ENCODE results near the gene THSD4.

THSD4 gene

GRCh38 chr15:71746719-71747118, 631.4 kb downstream of the THSD4 start:
- peaks cover 34% of the 10 kb centered on the region for H3K4me1 ChIP-seq (ENCODE audit: control insufficient read depth, insufficient read depth, low read length)
- H3K4me2 ChIP-seq (ENCODE audit: low read length) = peak overlapping the region; percentile 50
- no peak overlapping the region for H3K9ac ChIP-seq (ENCODE audit: low read depth, low read length)
- H3K36me3 ChIP-seq (ENCODE audit: insufficient read depth, low read length) = no peaks in the 10 kb centered on the region
- no peaks in the 10 kb centered on the region for H3K27me3 ChIP-seq (ENCODE audit: control insufficient read depth, insufficient read depth, low read length)
- no peaks in the 10 kb centered on the region for H3K9me3 ChIP-seq (replicated peaks; ENCODE audit: low read length)
- H3K4me3 ChIP-seq (ENCODE audit: low read length) = no peak overlapping the region

GRCh38 chr15:71747128-71748083, 632.1 kb downstream of the THSD4 start:
- H3K4me2 ChIP-seq (ENCODE audit: low read length) = peak overlapping the region; percentile 62
- peaks cover 41% of the 10 kb centered on the region for H3K4me1 ChIP-seq (ENCODE audit: control insufficient read depth, insufficient read depth, low read length)
- H3K36me3 ChIP-seq (ENCODE audit: insufficient read depth, low read length) = no peaks in the 10 kb centered on the region
- H3K9ac ChIP-seq (ENCODE audit: low read depth, low read length) = peak overlapping the region; percentile 57
- no peaks in the 10 kb centered on the region for H3K27me3 ChIP-seq (ENCODE audit: control insufficient read depth, insufficient read depth, low read length)
- H3K4me3 ChIP-seq (ENCODE audit: low read length) = peak overlapping the region; percentile 20
- no peaks in the 10 kb centered on the region for H3K9me3 ChIP-seq (replicated peaks; ENCODE audit: low read length)

- H3K9me3 ChIP-seq (replicated peaks; ENCODE audit: low read length) = no peaks in the 10 kb centered on the region
- peaks cover 47% of the 10 kb centered on the region for H3K4me1 ChIP-seq (ENCODE audit: control insufficient read depth, insufficient read depth, low read length)
- H3K4me3 ChIP-seq (ENCODE audit: low read length) = peak overlapping the region; percentile 20
- H3K36me3 ChIP-seq (ENCODE audit: insufficient read depth, low read length) = no peaks in the 10 kb centered on the region
- H3K27me3 ChIP-seq (ENCODE audit: control insufficient read depth, insufficient read depth, low read length) = no peaks in the 10 kb centered on the region
- peak overlapping the region; percentile 57 for H3K9ac ChIP-seq (ENCODE audit: low read depth, low read length)
- H3K4me2 ChIP-seq (ENCODE audit: low read length) = peak overlapping the region; percentile 62
Observed at GRCh38 chr15:71748293-71748718, 633.0 kb downstream of the THSD4 start.

GRCh38 chr15:71749500-71749899, 634.2 kb downstream of the THSD4 start:
- H3K9me3 ChIP-seq (replicated peaks; ENCODE audit: low read length) = no peaks in the 10 kb centered on the region
- peaks cover 50% of the 10 kb centered on the region for H3K4me1 ChIP-seq (ENCODE audit: control insufficient read depth, insufficient read depth, low read length)
- no peak overlapping the region for H3K4me3 ChIP-seq (ENCODE audit: low read length)
- no peak overlapping the region for H3K9ac ChIP-seq (ENCODE audit: low read depth, low read length)
- no peaks in the 10 kb centered on the region for H3K36me3 ChIP-seq (ENCODE audit: insufficient read depth, low read length)
- H3K27me3 ChIP-seq (ENCODE audit: control insufficient read depth, insufficient read depth, low read length) = no peaks in the 10 kb centered on the region
- H3K4me2 ChIP-seq (ENCODE audit: low read length) = no peak overlapping the region

GRCh38 chr15:71752128-71752527, 636.9 kb downstream of the THSD4 start:
- peak overlapping the region; percentile 31 for H3K4me3 ChIP-seq (ENCODE audit: low read length)
- peaks cover 43% of the 10 kb centered on the region for H3K4me1 ChIP-seq (ENCODE audit: control insufficient read depth, insufficient read depth, low read length)
- no peaks in the 10 kb centered on the region for H3K27me3 ChIP-seq (ENCODE audit: control insufficient read depth, insufficient read depth, low read length)
- H3K9ac ChIP-seq (ENCODE audit: low read depth, low read length) = peak overlapping the region; percentile 62
- H3K9me3 ChIP-seq (replicated peaks; ENCODE audit: low read length) = no peaks in the 10 kb centered on the region
- peak overlapping the region; percentile 63 for H3K4me2 ChIP-seq (ENCODE audit: low read length)
- H3K36me3 ChIP-seq (ENCODE audit: insufficient read depth, low read length) = no peaks in the 10 kb centered on the region

GRCh38 chr15:71752604-71753289, 637.5 kb downstream of the THSD4 start:
- Histone ChIP-seq H3K4me1 (ENCODE audit: control insufficient read depth, insufficient read depth, low read length) (peaks cover 38% of the 10 kb centered on the region), H3K9me3 (replicated peaks; ENCODE audit: low read length) (no peaks in the 10 kb centered on the region), H3K36me3 (ENCODE audit: insufficient read depth, low read length) (no peaks in the 10 kb centered on the region), H3K9ac (ENCODE audit: low read depth, low read length) (peak overlapping the region; percentile 62), H3K27me3 (ENCODE audit: control insufficient read depth, insufficient read depth, low read length) (no peaks in the 10 kb centered on the region), H3K4me2 (ENCODE audit: low read length) (peak overlapping the region; percentile 63), H3K4me3 (ENCODE audit: low read length) (no peak overlapping the region)

- Histone ChIP-seq H3K4me3 (ENCODE audit: low read length) (peak overlapping the region; percentile 20), H3K4me2 (ENCODE audit: low read length) (peak overlapping the region; percentile 52), H3K27me3 (ENCODE audit: control insufficient read depth, insufficient read depth, low read length) (no peaks in the 10 kb centered on the region), H3K9ac (ENCODE audit: low read depth, low read length) (peak overlapping the region; percentile 52), H3K9me3 (replicated peaks; ENCODE audit: low read length) (no peaks in the 10 kb centered on the region), H3K4me1 (ENCODE audit: control insufficient read depth, insufficient read depth, low read length) (peaks cover 32% of the 10 kb centered on the region), H3K36me3 (ENCODE audit: insufficient read depth, low read length) (no peaks in the 10 kb centered on the region)
Observed at GRCh38 chr15:71753346-71753745, 638.1 kb downstream of the THSD4 start.

- Histone ChIP-seq H3K4me2 (ENCODE audit: low read length) (no peak overlapping the region), H3K36me3 (ENCODE audit: insufficient read depth, low read length) (peaks cover 3% of the 10 kb centered on the region), H3K27me3 (ENCODE audit: control insufficient read depth, insufficient read depth, low read length) (no peaks in the 10 kb centered on the region), H3K9ac (ENCODE audit: low read depth, low read length) (no peak overlapping the region), H3K4me3 (ENCODE audit: low read length) (no peak overlapping the region), H3K9me3 (replicated peaks; ENCODE audit: low read length) (no peaks in the 10 kb centered on the region), H3K4me1 (ENCODE audit: control insufficient read depth, insufficient read depth, low read length) (peaks cover 24% of the 10 kb centered on the region)
Observed at GRCh38 chr15:71754660-71755059, 639.4 kb downstream of the THSD4 start.

GRCh38 chr15:71755092-71755970, 640.1 kb downstream of the THSD4 start:
- no peaks in the 10 kb centered on the region for H3K27me3 ChIP-seq (ENCODE audit: control insufficient read depth, insufficient read depth, low read length)
- peaks cover 2% of the 10 kb centered on the region for H3K9me3 ChIP-seq (replicated peaks; ENCODE audit: low read length)
- peaks cover 4% of the 10 kb centered on the region for H3K36me3 ChIP-seq (ENCODE audit: insufficient read depth, low read length)
- H3K4me2 ChIP-seq (ENCODE audit: low read length) = no peak overlapping the region
- no peak overlapping the region for H3K9ac ChIP-seq (ENCODE audit: low read depth, low read length)
- H3K4me3 ChIP-seq (ENCODE audit: low read length) = no peak overlapping the region
- H3K4me1 ChIP-seq (ENCODE audit: control insufficient read depth, insufficient read depth, low read length) = peaks cover 24% of the 10 kb centered on the region

- Histone ChIP-seq H3K4me2 (ENCODE audit: low read length) (no peak overlapping the region), H3K27me3 (ENCODE audit: control insufficient read depth, insufficient read depth, low read length) (no peaks in the 10 kb centered on the region), H3K9me3 (replicated peaks; ENCODE audit: low read length) (peaks cover 2% of the 10 kb centered on the region), H3K9ac (ENCODE audit: low read depth, low read length) (no peak overlapping the region), H3K36me3 (ENCODE audit: insufficient read depth, low read length) (peaks cover 4% of the 10 kb centered on the region), H3K4me3 (ENCODE audit: low read length) (no peak overlapping the region), H3K4me1 (ENCODE audit: control insufficient read depth, insufficient read depth, low read length) (peaks cover 23% of the 10 kb centered on the region)
Observed at GRCh38 chr15:71756599-71757352, 641.5 kb downstream of the THSD4 start.

All from skeletal muscle satellite cell (primary cell).